Osteoblast (primary cell): Measurements from ENCODE around the gene CCDC83. TPM values are rescaled to one million over a fixed set of nuclear protein-coding genes. Genes with fewer than 3 reads are reported as not detected.

Source experiments
- DNase-seq: peaks from one replicate; pipeline ENCODE4 v3.0.0; 2011; ENCODE audit warnings: low spot score, mixed read lengths; ENCODE audit not compliant: insufficient read length; ENCODE audit errors: missing footprints
- H2AFZ ChIP-seq: 2 replicates; pipeline ENCODE4 v1.6.0; 2011; ENCODE audit warnings: mild to moderate bottlenecking, low read length
- H3K27ac ChIP-seq: 2 replicates; pipeline ENCODE4 v1.5.1; 2011; ENCODE audit warnings: mild to moderate bottlenecking, low read depth, low read length, moderate library complexity
- H3K27me3 ChIP-seq: 2 replicates; pipeline ENCODE4 v1.6.0; 2012; ENCODE audit warnings: mild to moderate bottlenecking, control low read depth, inconsistent platforms, low read length, moderate library complexity; ENCODE audit not compliant: insufficient read depth
- H3K36me3 ChIP-seq: 2 replicates; pipeline ENCODE4 v1.5.1; 2011; ENCODE audit warnings: mild to moderate bottlenecking, low read length, control low read depth, moderate library complexity; ENCODE audit not compliant: insufficient read depth
- H3K4me1 ChIP-seq: 2 replicates; pipeline ENCODE4 v1.5.1; 2011; ENCODE audit warnings: mild to moderate bottlenecking, low read length, control low read depth, moderate library complexity; ENCODE audit not compliant: insufficient read depth
- H3K4me2 ChIP-seq: 2 replicates; pipeline ENCODE4 v1.6.0; 2011; ENCODE audit warnings: mild to moderate bottlenecking, low read length; ENCODE audit not compliant: insufficient read depth
- H3K4me3 ChIP-seq: fragments of 200-600 bp; sonication (generic); 3 replicates; pipeline ENCODE4 v1.5.1; 2012; ENCODE audit warnings: mild to moderate bottlenecking, low read length, inconsistent platforms; ENCODE audit not compliant: insufficient read depth
- H3K79me2 ChIP-seq: 2 replicates; pipeline ENCODE4 v1.6.0; 2012; ENCODE audit warnings: mild to moderate bottlenecking, low read length, control low read depth, inconsistent platforms; ENCODE audit not compliant: insufficient read depth
- H3K9me3 ChIP-seq: 2 replicates; pipeline ENCODE4 v1.5.1; 2011; ENCODE audit warnings: low read depth, low read length, control low read depth
- H4K20me1 ChIP-seq: 2 replicates; pipeline ENCODE4 v1.6.0; 2012; ENCODE audit warnings: mild to moderate bottlenecking, low read length, control low read depth; ENCODE audit not compliant: insufficient read depth
- total RNA-seq: library from RNA; depleted of rRNA; stranded (reverse); fragments of >200 nt; gene quantifications from 2 replicates; pipeline ENCODE4 v1.2.3, GENCODE V29; 2012
- TF ChIP-seq, protein P1 (sequence below): IDR thresholded peaks from 2 replicates; pipeline ENCODE4 v1.5.1; 2011; ENCODE audit warnings: mild to moderate bottlenecking, low read depth, low read length, moderate library complexity; ENCODE audit errors: extremely low read depth

The CCDC83 gene
- total RNA-seq, 1 donor = not detected

- H4K20me1 ChIP-seq = no peaks in the 10 kb centered on the region
- no peak for DNase-seq
- no peak overlapping the region for H3K4me3 ChIP-seq
- H3K9me3 ChIP-seq = no peaks in the 10 kb centered on the region
- H3K4me2 ChIP-seq = no peak overlapping the region
- no peaks in the 10 kb centered on the region for H3K79me2 ChIP-seq
- no peaks in the 10 kb centered on the region for H3K36me3 ChIP-seq
- H3K27me3 ChIP-seq = no peaks in the 10 kb centered on the region
- H3K4me1 ChIP-seq = no peaks in the 10 kb centered on the region
- no peak overlapping the region for H3K27ac ChIP-seq
- no peak overlapping the region for H2AFZ ChIP-seq
- TF ChIP-seq, protein P1, sequence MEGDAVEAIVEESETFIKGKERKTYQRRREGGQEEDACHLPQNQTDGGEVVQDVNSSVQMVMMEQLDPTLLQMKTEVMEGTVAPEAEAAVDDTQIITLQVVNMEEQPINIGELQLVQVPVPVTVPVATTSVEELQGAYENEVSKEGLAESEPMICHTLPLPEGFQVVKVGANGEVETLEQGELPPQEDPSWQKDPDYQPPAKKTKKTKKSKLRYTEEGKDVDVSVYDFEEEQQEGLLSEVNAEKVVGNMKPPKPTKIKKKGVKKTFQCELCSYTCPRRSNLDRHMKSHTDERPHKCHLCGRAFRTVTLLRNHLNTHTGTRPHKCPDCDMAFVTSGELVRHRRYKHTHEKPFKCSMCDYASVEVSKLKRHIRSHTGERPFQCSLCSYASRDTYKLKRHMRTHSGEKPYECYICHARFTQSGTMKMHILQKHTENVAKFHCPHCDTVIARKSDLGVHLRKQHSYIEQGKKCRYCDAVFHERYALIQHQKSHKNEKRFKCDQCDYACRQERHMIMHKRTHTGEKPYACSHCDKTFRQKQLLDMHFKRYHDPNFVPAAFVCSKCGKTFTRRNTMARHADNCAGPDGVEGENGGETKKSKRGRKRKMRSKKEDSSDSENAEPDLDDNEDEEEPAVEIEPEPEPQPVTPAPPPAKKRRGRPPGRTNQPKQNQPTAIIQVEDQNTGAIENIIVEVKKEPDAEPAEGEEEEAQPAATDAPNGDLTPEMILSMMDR = no peak
These were observed 43.3 kb downstream of the CCDC83 start for GRCh38 chr11:85898456-85898855.

DNA sequence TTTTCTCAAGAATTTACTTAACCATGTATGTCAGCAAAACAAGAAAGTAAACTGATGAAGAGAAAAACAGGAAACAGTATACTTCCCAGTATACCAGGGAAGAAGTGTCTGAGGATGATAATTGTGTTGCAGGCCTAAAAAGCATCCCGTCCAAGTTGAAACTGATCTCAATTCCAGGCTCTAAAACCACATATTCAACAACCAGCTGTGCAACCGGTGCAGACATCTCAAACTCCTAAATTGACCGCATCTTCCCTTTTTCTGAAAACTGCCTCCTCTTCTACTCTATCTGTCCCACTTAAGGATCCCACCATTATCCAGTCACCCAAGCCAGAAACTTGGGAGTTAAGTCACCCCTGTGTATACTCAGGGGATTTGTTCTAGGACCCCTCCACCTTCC, 47.2 kb downstream of the CCDC83 start:
- Histone ChIP-seq H3K27me3 (no peaks in the 10 kb centered on the region), H3K9me3 (no peaks in the 10 kb centered on the region), H3K4me2 (no peak overlapping the region), H3K36me3 (no peaks in the 10 kb centered on the region), H3K4me1 (no peaks in the 10 kb centered on the region), H3K4me3 (no peak overlapping the region), H3K79me2 (no peaks in the 10 kb centered on the region), H2AFZ (no peak overlapping the region), H4K20me1 (no peaks in the 10 kb centered on the region), H3K27ac (no peak overlapping the region)
- no peak for DNase-seq
- TF ChIP-seq, protein P1 = no peak

DNA sequence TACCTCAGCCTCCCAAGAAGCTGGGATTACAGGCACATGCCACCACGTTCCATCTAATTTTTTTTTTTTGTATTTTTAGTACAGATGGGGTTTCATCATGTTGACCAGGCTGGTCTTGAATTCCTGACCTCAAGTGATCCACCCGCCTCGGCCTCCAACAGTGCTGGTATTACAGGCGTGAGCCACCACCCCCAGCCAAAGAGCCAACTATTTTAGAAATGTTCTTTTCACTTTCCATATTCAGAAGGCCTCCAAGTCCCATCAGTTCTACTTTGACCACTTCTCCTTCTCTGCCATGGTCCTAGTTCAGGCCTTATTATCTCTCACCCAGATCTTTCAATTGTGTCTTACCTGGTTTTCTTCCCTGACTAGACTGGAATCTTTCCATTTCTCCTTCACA, 48.2 kb downstream of the CCDC83 start:
- TF ChIP-seq, protein P1 = no peak
- H2AFZ ChIP-seq = no peak overlapping the region
- no peaks in the 10 kb centered on the region for H3K36me3 ChIP-seq
- no peaks in the 10 kb centered on the region for H3K9me3 ChIP-seq
- no peak for DNase-seq
- no peaks in the 10 kb centered on the region for H3K27me3 ChIP-seq
- no peaks in the 10 kb centered on the region for H3K79me2 ChIP-seq
- no peak overlapping the region for H3K4me2 ChIP-seq
- no peak overlapping the region for H3K27ac ChIP-seq
- no peak overlapping the region for H3K4me3 ChIP-seq
- no peaks in the 10 kb centered on the region for H3K4me1 ChIP-seq
- H4K20me1 ChIP-seq = no peaks in the 10 kb centered on the region

- H3K27ac ChIP-seq = no peak overlapping the region
- no peak overlapping the region for H3K4me2 ChIP-seq
- no peak overlapping the region for H2AFZ ChIP-seq
- no peak for DNase-seq
- no peaks in the 10 kb centered on the region for H4K20me1 ChIP-seq
- TF ChIP-seq, protein P1 = no peak
- H3K27me3 ChIP-seq = no peaks in the 10 kb centered on the region
- no peaks in the 10 kb centered on the region for H3K36me3 ChIP-seq
- no peaks in the 10 kb centered on the region for H3K79me2 ChIP-seq
- no peak overlapping the region for H3K4me3 ChIP-seq
- H3K4me1 ChIP-seq = no peaks in the 10 kb centered on the region
- H3K9me3 ChIP-seq = no peaks in the 10 kb centered on the region
These were observed 48.6 kb downstream of the CCDC83 start for GRCh38 chr11:85903811-85904210.
